T-helper 2 cell treated with Interferon-gamma antibody and Interleukin-4, amounts not matched to agents 5 μg/mL and 100 μg/mL, for 36 hours (primary cell): ENCODE results near the gene MAGI3.

ENCODE experiments used
- DNase-seq: peaks from one replicate; pipeline ENCODE4 v3.0.0; 2021; ENCODE audit warnings: low spot score
- H3K27ac Mint-ChIP-seq: one replicate; pipeline ENCODE4 v1.8.0; 2021; ENCODE audit warnings: mild to moderate bottlenecking, mixed read lengths
- H3K27me3 Mint-ChIP-seq: one replicate; pipeline ENCODE4 v1.8.0; 2021; ENCODE audit warnings: low read depth, mixed read lengths
- H3K36me3 Mint-ChIP-seq: one replicate; pipeline ENCODE4 v1.8.0; 2021; ENCODE audit warnings: low read depth, mixed read lengths
- H3K4me1 Mint-ChIP-seq: one replicate; pipeline ENCODE4 v1.8.0; 2021; ENCODE audit warnings: low read depth, mixed read lengths
- H3K4me3 Mint-ChIP-seq: one replicate; pipeline ENCODE4 v1.8.0; 2022; ENCODE audit warnings: mild to moderate bottlenecking, moderate library complexity, mixed read lengths
- H3K9me3 Mint-ChIP-seq: one replicate; pipeline ENCODE4 v1.8.0; 2021; ENCODE audit warnings: mixed read lengths

The MAGI3 gene

DNA sequence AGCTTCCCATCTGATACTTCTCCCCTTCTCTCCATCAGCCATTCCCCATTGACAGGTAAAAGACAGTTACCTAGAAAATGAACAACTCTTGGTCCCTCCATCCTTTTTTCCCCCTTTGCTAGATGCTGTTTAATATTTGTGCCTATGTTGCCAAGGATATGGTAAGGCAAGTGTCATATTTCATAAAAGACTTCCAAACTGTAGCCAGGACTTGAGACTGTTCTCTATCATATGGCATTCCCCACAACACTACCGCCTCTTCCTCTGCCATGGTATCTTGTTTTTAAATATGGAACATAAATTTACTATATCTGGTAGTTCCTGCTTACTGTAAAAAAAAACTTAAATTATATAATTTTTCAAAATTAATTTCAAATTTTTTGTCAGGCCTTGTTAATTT, 271.8 kb downstream of the MAGI3 start:
- DNase-seq: no peak
- Mint-ChIP-seq H3K9me3 (no peaks in the 10 kb centered on the region), H3K27me3 (no peaks in the 10 kb centered on the region), H3K27ac (no peak overlapping the region), H3K4me1 (no peaks in the 10 kb centered on the region), H3K4me3 (no peak overlapping the region), H3K36me3 (no peaks in the 10 kb centered on the region)

DNA sequence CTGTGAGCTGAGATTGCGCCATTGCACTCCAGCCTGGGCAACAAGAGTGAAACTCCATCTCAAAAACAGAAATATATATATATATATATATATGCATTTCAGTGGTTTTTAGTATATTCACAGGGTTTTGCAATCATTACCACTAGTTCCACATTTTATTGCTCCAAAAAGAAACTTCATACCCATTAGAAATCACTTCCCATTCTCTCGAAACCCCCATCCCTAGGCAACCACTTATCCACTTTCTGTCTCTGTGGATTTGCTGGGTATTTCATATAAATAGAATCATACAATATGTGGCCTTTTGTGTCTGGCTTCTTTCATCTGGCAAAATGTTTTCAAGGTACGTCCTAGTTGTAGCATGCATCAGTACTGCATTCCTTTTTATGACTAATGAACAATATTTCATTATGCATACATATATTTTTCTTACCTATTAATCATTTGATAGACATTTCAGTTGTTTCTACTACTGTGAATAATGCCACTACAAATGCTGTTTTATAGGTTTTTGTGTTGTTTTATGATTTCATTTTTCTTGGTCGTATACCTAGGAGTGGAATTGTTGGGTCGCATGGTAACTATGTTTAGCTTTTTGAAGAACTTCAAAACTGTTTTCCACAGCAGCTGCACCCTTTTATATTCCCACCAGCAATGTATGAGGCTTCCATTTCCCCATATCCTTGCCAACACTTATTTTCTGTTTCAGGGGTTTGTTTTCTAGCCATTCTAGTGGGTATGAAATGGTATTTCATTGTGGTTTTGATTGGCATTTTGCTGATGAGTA, 273.0 kb downstream of the MAGI3 start:
- Mint-ChIP-seq H3K27me3 (no peaks in the 10 kb centered on the region), H3K4me1 (no peaks in the 10 kb centered on the region), H3K36me3 (no peaks in the 10 kb centered on the region), H3K4me3 (no peak overlapping the region), H3K9me3 (no peaks in the 10 kb centered on the region), H3K27ac (no peak overlapping the region)
- no peak for DNase-seq

DNA sequence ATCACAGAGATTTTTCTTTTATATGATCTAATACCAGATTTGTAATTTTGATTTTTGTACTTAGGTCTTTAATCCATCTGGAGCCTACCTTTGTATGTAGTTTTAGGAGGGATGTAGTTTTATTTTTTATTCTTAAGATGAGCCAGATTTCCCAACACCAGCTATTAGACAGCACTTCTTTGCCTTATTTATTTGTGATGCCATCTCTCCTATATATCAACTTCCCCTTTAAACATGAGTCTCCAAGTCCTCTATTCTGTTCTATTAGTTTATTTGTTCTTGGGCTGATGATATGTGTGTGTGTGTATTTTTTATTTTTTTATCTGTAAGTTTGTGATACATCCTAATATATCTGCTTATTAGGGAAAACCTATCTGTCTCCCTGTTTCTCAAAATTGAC, 274.8 kb downstream of the MAGI3 start:
- Mint-ChIP-seq H3K9me3 (no peaks in the 10 kb centered on the region), H3K27me3 (no peaks in the 10 kb centered on the region)

DNA sequence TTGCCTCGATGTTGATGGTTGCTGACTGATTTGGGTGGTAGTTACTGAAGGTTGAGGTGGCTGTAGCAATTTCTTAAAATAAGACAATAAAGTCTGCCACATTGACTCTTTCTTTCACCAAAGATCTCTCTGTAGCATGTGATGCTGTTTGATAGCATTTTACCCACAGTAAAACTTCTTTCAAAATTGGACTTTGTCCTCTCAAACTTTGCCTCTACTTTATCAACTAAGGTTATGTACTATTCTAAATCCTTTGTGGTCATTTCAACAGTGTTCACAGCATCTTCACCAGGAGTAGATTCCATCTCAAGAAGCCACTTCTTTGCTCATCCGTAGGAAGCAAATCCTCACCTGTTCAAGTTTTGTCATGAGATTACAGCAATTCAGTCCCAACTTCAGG, 275.8 kb downstream of the MAGI3 start:
- no peaks in the 10 kb centered on the region for H3K4me1 Mint-ChIP-seq
- DNase-seq: no peak
- no peak overlapping the region for H3K27ac Mint-ChIP-seq
- H3K4me3 Mint-ChIP-seq: no peak overlapping the region
- H3K36me3 Mint-ChIP-seq: no peaks in the 10 kb centered on the region
- H3K27me3 Mint-ChIP-seq: no peaks in the 10 kb centered on the region
- no peaks in the 10 kb centered on the region for H3K9me3 Mint-ChIP-seq

More for the DNA sequence above, 274.8 kb downstream of the MAGI3 start:
- no peak overlapping the region for H3K27ac Mint-ChIP-seq
- no peak overlapping the region for H3K4me3 Mint-ChIP-seq
- DNase-seq: no peak
- no peaks in the 10 kb centered on the region for H3K36me3 Mint-ChIP-seq
- no peaks in the 10 kb centered on the region for H3K4me1 Mint-ChIP-seq

DNA sequence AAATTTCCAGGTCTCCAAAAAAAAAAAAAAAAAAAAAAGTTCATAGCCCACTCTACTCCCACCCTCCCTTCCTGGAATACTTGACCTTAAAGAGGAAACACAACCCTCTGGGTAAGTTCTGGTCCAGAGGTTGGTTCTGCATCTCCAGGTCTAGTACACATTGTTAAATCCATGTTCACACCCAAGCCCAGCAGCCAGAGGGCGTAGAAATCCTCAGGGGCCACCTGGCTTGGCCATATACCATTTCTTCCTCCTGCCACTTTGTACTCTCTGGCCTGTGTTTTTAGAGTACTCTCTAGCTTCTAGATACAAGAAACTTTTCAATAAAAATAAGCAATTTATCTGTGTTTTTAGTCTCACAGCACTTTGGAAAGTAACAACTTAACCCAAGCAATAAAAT, 279.7 kb downstream of the MAGI3 start:
- no peaks in the 10 kb centered on the region for H3K36me3 Mint-ChIP-seq
- H3K27ac Mint-ChIP-seq: no peak overlapping the region
- no peaks in the 10 kb centered on the region for H3K9me3 Mint-ChIP-seq
- peaks cover 5% of the 10 kb centered on the region for H3K4me1 Mint-ChIP-seq
- no peaks in the 10 kb centered on the region for H3K27me3 Mint-ChIP-seq
- no peak for DNase-seq
- no peak overlapping the region for H3K4me3 Mint-ChIP-seq

DNA sequence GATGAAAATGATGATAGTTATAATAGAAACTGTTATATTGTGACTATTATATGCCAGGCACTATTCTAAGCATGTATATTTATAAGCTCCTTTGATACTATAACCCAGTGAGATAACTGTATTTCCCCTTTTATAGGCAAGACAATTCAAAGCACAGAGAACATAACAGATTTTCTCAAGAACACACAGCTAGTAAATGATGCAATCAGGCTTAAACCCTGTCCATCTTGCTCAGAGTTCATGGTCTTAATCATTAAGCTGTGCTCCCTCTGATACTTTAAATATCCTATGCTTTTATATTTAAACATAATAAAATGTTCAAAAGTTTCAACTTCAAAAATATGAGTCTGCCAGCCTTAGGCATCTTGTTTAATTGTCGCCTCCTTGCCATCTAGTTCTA, 280.3 kb downstream of the MAGI3 start:
- Mint-ChIP-seq H3K9me3 (no peaks in the 10 kb centered on the region), H3K4me3 (no peak overlapping the region), H3K4me1 (peaks cover 11% of the 10 kb centered on the region), H3K27me3 (no peaks in the 10 kb centered on the region), H3K36me3 (no peaks in the 10 kb centered on the region), H3K27ac (no peak overlapping the region)
- DNase-seq: no peak

DNA sequence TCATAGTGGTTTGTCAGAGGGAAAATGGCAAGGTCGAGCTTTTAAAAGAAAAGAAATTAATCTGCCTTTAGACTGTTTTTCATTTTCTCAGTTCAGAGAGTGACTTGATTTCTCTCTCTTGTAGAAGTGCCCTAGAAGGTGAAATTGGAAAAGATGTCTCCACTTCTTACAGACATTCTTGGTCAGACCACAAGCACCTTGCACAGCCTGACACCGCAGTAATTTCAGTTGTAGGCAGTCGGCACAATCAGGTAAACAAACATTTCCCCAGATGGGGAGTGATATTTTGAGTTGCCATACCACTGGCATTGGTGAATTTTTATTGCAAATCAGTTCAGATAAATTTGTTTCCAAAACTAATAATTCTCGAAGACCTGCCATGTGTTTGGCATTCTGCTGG, 282.2 kb downstream of the MAGI3 start:
- no peaks in the 10 kb centered on the region for H3K27me3 Mint-ChIP-seq
- no peak for DNase-seq
- H3K9me3 Mint-ChIP-seq: no peaks in the 10 kb centered on the region
- H3K27ac Mint-ChIP-seq: no peak overlapping the region
- no peaks in the 10 kb centered on the region for H3K36me3 Mint-ChIP-seq
- H3K4me1 Mint-ChIP-seq: peaks cover 12% of the 10 kb centered on the region
- H3K4me3 Mint-ChIP-seq: no peak overlapping the region

DNA sequence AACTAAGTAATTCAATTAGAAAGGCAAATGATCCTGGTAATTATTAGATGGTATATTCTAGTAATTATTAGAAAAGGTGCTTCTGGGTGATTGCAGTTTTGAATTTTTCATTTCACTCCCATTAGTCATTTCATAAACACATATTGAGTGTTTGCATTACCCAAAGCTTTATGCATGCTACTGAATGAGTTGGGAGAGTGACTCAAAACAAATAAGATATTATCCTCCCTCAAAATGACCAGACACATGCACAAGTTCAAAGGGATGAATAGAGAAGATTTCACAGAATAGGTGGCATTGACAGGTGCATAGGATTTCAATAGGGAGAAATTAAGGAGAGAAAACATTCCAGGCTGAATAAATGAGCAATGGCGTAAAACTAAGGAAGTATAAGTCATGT, 284.3 kb downstream of the MAGI3 start:
- H3K27me3 Mint-ChIP-seq: no peaks in the 10 kb centered on the region
- DNase-seq: no peak
- no peak overlapping the region for H3K27ac Mint-ChIP-seq

DNA sequence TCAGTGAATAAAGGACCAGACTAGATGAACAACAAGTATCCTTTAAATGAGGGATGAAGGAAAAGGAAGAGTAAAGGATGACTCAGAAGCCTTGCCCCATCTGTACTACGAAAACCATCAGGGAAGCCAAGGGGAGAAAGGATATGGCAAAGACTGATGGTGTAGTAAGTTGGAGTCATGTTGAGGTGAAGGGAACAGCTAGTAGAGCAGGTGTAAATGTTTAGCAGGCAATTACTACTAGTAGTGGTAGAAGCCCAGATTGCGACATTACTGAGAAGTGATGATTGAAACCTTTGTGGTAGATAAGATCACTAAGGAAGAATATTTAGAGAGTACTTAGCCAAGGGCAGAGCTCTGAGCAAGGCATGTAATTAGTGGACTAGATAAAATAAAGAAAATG, 285.0 kb downstream of the MAGI3 start:
- H3K9me3 Mint-ChIP-seq: no peaks in the 10 kb centered on the region
- H3K27ac Mint-ChIP-seq: no peak overlapping the region
- no peak overlapping the region for H3K4me3 Mint-ChIP-seq
- peaks cover 12% of the 10 kb centered on the region for H3K4me1 Mint-ChIP-seq
- H3K27me3 Mint-ChIP-seq: no peaks in the 10 kb centered on the region
- DNase-seq: no peak
- no peaks in the 10 kb centered on the region for H3K36me3 Mint-ChIP-seq

More for the DNA sequence above, 284.3 kb downstream of the MAGI3 start:
- H3K4me1 Mint-ChIP-seq: peaks cover 12% of the 10 kb centered on the region
- H3K36me3 Mint-ChIP-seq: no peaks in the 10 kb centered on the region
- no peaks in the 10 kb centered on the region for H3K9me3 Mint-ChIP-seq
- H3K4me3 Mint-ChIP-seq: no peak overlapping the region

DNA sequence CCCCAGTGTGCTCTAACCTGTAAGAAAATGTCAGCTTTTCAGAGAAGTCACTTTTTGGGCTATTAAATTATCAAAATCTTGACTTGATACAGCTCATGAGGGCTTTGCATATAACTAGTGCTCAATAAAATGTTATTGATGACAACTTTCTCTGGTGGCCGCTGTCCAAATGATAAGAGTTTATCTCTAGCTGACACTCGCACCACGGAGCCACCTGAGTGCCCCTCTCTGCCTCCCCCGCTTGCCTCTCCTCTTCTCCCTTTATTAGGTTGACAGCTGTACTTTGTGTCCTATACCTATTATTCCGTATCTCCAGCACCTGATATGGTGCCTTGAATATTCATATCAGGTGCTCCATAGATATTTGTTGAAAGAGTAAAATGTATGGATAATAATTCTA, 286.2 kb downstream of the MAGI3 start:
- H3K4me1 Mint-ChIP-seq: peaks cover 17% of the 10 kb centered on the region
- H3K9me3 Mint-ChIP-seq: no peaks in the 10 kb centered on the region
- DNase-seq: no peak
- no peaks in the 10 kb centered on the region for H3K36me3 Mint-ChIP-seq
- no peak overlapping the region for H3K27ac Mint-ChIP-seq
- H3K4me3 Mint-ChIP-seq: no peak overlapping the region
- no peaks in the 10 kb centered on the region for H3K27me3 Mint-ChIP-seq

DNA sequence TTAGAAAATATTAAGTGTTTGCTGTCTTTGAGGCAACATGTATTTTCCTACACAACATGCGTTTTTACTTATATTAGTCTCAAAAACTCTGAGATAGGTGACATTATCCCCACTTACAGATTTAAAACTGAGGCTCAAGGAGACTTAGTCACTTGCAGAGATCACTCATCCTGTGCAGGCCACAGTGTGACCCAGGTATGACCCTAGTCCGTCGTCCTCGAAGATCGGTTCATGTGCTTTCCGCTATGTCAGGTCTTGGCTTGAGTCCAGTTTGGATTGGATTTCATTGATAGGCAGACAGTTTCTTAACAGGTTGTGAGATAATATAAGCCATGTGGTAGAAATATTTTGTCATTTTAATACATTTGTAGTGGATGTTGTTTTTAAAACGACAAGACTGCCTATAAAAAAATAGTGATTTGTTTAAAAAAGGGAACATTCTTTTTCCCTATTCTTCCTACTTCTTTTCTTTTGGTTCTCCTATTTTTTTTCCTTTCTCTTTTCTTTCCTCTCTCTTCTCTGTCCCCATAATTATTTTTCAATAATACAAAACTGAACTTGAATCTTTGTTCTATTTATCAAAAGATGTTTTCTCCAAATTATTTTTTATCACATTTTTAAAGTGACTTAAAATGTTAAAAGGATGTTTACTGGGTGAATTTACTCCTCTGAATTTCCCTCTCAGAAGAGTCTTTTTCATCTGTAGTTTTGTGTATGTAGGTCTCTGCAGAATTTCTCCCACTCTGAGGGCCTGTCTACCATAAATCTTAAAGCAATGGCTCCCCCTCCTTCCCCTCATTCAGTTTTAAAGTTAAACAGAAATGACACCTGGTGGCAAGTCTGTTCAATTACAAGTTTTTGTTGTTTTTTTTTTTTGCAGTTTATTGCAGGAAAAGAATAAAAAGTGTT, 287.2 kb downstream of the MAGI3 start:
- H3K9me3 Mint-ChIP-seq: no peaks in the 10 kb centered on the region
- no peak for DNase-seq
- no peak overlapping the region for H3K27ac Mint-ChIP-seq
- peaks cover 17% of the 10 kb centered on the region for H3K4me1 Mint-ChIP-seq
- no peaks in the 10 kb centered on the region for H3K27me3 Mint-ChIP-seq
- H3K4me3 Mint-ChIP-seq: no peak overlapping the region
- no peaks in the 10 kb centered on the region for H3K36me3 Mint-ChIP-seq

DNA sequence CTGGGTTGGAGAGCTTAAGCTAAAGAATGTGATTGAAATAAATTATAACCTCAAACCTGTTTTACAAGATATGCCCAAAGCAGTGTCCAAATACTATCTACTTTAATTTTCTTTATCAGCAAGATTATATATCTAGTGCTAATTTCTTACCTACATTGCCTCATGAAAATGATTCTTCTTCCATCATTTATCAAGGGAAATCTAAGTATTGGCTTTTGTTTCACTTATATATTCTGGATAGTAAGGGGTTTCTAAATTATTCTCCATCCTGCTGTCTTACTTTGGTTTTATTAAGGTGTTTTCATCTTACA, 287.8 kb downstream of the MAGI3 start:
- Mint-ChIP-seq H3K36me3 (peaks cover 3% of the 10 kb centered on the region), H3K4me3 (no peak overlapping the region)

DNA sequence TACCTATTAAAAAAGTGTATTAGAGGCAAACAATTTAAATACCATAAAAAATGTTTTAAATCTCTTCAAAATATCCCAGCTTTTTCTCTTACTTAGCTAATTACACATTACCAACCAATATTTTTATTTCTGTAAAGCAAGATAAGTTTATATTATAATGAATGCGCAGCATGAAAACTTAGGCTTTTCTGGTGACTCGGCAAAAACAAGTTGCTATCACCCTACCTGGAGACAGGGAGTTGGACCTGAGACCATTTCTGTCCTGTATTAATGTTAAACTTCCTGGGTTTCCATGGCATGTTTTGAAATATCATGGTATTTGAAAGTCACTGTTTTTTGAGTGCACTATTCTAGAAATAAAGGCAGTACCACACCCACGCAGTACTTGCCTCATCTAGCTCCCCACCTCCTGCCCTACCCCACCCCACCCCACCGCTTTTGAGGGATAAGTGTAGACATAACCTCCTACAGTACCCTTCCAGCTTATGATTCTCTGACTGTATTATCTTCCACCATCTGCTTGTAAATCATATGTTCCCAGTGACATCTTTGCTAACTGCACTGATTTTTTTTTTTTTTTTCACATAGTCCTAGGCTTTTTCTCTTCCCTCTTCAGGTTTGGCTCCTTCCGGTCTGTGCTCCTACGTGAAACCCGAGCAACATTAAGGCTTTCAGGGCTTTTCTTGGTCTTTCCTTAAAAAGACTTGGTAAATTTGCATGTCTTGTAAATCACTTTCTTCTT, 291.5 kb downstream of the MAGI3 start:
- Mint-ChIP-seq H3K4me3 (no peak overlapping the region), H3K4me1 (peaks cover 11% of the 10 kb centered on the region), H3K36me3 (peaks cover 5% of the 10 kb centered on the region), H3K27ac (no peak overlapping the region), H3K9me3 (no peaks in the 10 kb centered on the region), H3K27me3 (no peaks in the 10 kb centered on the region)
- DNase-seq: no peak

More for the DNA sequence above, 287.8 kb downstream of the MAGI3 start:
- Mint-ChIP-seq H3K27ac (no peak overlapping the region), H3K9me3 (no peaks in the 10 kb centered on the region), H3K4me1 (peaks cover 20% of the 10 kb centered on the region), H3K27me3 (no peaks in the 10 kb centered on the region)
- DNase-seq: no peak
